ENCODE measurements around the gene PSMB10.
A peak's percentile ranks its signal among the peaks of the same experiment; 100 is the strongest.

The PSMB10 gene

DNA sequence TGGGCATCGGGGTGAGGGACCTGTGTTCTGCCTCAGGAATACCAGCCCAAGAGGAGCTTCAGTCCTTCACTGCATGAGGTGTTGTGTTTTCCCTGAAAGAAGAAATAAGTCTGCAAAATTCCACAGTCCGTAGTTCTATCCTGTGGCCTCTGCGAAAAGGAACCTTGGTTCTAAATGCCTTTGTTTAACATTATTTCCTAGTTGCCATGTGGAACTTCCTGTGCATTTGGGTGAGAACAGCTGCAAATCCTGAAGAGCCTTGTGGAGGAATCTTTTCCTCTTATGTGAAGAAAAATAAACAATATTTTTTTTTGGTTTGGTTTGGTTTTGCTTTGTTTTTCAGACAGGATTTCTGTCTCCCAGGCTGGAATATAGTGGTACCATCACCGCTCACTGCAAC is 33.8 kb downstream of the PSMB10 start (continued):
- TF ChIP-seq ZNF37A (tag by site-specific recombination; IDR thresholded peaks at IDR 0.05) (no peak), KLF7 (tag by site-specific recombination; IDR thresholded peaks at IDR 0.05; ENCODE audit: borderline replicate concordance) (no peak)
- TF ChIP-seq, protein P1, sequence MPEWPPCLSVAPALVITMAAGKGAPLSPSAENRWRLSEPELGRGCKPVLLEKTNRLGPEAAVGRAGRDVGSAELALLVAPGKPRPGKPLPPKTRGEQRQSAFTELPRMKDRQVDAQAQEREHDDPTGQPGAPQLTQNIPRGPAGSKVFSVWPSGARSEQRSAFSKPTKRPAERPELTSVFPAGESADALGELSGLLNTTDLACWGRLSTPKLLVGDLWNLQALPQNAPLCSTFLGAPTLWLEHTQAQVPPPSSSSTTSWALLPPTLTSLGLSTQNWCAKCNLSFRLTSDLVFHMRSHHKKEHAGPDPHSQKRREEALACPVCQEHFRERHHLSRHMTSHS (tag by site-specific recombination; IDR thresholded peaks at IDR 0.05), result no peak

DNA sequence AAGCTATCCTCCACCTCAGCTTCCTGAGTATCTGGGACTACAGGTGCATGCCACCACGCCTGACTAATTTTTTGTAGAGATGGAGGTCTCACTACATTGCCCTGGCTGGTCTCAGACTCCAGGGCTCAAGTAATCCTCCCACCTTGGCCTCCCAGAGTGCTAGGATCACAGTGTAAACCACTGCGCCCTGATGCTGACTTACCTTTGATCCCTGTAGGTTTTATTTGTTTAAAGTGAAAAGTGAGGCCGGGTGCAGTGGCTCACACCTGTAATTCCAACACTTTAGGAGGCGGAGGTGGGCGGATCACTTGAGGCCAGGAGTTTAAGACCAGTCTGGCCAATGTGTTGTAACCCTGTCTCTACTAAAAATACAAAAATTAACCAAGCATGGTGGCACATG is 34.9 kb downstream of the PSMB10 start:
- CTCF ChIA-PET, result interaction anchor here (0.7 kb wide), 1 partner anchor 127 kb away, joined by 4 read pairs; no protein-coding TSS in a partner anchor
- POLR2A ChIA-PET, result no interaction called here

DNA sequence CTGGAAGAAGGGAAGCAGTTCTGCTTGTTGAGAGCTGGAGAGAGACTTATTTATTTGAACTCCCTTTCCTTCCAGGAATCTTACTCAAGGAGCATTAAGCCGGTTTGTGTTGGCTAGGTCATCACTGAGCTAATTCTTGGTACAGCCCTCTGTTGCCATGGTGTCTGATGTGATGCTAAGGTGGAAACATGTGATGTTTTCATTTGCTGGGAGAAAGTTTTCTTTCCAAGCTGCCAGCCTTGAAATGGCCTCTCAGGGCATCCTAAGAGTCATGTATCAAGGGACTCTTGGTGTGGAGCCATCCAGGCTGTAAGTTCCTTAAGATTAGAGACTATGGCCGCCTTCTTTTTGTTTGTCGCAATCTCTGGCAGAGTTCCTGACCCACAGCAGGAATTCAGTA is 39.4 kb downstream of the PSMB10 start:
- ChIA-PET POLR2A (no interaction called here), CTCF (interaction anchor here (0.5 to 1.1 kb wide), 4 partner anchors 11 to 36 kb away, joined by 3 to 7 read pairs (median 3); partner anchors contain the start of gene NRN1L)
- peaks cover 4% of the 10 kb centered on the region for H3K4me1 ChIP-seq (ENCODE audit: control insufficient read depth, insufficient read depth, low read length)
- no peak overlapping the region for H3K27ac ChIP-seq (ENCODE audit: extremely low read depth, low read depth, low read length)
- H3K9me3 ChIP-seq (ENCODE audit: control insufficient read depth, insufficient read depth, low read depth, low read length), result no peaks in the 10 kb centered on the region
- H3K4me3 ChIP-seq (ENCODE audit: low read depth, low read length), result no peak overlapping the region
- peaks cover 0 to 8% of the 10 kb centered on the region in 2 experiments; a peak in 2 of 3 replicates for H3K36me3 ChIP-seq (ENCODE audit: control insufficient read depth in 2 of 2, insufficient read depth in 1 of 2, low read length in 2 of 2)
- TF ChIP-seq ZNF404 (tag by site-specific recombination; IDR thresholded peaks at IDR 0.05) (no peak), ZNF530 (tag by site-specific recombination; IDR thresholded peaks at IDR 0.05; ENCODE audit: low read depth) (no peak), ZNF501 (tag by site-specific recombination; IDR thresholded peaks at IDR 0.05) (no peak)
- TF ChIP-seq, protein P2, sequence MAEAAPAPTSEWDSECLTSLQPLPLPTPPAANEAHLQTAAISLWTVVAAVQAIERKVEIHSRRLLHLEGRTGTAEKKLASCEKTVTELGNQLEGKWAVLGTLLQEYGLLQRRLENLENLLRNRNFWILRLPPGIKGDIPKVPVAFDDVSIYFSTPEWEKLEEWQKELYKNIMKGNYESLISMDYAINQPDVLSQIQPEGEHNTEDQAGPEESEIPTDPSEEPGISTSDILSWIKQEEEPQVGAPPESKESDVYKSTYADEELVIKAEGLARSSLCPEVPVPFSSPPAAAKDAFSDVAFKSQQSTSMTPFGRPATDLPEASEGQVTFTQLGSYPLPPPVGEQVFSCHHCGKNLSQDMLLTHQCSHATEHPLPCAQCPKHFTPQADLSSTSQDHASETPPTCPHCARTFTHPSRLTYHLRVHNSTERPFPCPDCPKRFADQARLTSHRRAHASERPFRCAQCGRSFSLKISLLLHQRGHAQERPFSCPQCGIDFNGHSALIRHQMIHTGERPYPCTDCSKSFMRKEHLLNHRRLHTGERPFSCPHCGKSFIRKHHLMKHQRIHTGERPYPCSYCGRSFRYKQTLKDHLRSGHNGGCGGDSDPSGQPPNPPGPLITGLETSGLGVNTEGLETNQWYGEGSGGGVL (tag by site-specific recombination; IDR thresholded peaks at IDR 0.05), result no peak
- TF ChIP-seq, protein P3, sequence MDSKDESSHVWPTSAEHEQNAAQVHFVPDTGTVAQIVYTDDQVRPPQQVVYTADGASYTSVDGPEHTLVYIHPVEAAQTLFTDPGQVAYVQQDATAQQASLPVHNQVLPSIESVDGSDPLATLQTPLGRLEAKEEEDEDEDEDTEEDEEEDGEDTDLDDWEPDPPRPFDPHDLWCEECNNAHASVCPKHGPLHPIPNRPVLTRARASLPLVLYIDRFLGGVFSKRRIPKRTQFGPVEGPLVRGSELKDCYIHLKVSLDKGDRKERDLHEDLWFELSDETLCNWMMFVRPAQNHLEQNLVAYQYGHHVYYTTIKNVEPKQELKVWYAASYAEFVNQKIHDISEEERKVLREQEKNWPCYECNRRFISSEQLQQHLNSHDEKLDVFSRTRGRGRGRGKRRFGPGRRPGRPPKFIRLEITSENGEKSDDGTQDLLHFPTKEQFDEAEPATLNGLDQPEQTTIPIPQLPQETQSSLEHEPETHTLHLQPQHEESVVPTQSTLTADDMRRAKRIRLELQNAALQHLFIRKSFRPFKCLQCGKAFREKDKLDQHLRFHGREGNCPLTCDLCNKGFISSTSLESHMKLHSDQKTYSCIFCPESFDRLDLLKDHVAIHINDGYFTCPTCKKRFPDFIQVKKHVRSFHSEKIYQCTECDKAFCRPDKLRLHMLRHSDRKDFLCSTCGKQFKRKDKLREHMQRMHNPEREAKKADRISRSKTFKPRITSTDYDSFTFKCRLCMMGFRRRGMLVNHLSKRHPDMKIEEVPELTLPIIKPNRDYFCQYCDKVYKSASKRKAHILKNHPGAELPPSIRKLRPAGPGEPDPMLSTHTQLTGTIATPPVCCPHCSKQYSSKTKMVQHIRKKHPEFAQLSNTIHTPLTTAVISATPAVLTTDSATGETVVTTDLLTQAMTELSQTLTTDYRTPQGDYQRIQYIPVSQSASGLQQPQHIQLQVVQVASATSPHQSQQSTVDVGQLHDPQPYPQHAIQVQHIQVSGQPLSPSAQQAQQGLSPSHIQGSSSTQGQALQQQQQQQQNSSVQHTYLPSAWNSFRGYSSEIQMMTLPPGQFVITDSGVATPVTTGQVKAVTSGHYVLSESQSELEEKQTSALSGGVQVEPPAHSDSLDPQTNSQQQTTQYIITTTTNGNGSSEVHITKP (tag by site-specific recombination; IDR thresholded peaks at IDR 0.05), result peak; percentile 55; the same call in 1 of the 2 replicates

More for the DNA sequence above, 34.9 kb downstream of the PSMB10 start:
- Histone ChIP-seq H3K9me3 (ENCODE audit: control insufficient read depth, insufficient read depth, low read depth, low read length) (no peaks in the 10 kb centered on the region), H3K27ac (ENCODE audit: extremely low read depth, low read depth, low read length) (no peak overlapping the region), H3K4me1 (ENCODE audit: control insufficient read depth, insufficient read depth, low read length) (no peaks in the 10 kb centered on the region; the same call in 1 of the 2 replicates), H3K4me3 (ENCODE audit: low read depth, low read length) (no peak overlapping the region), H3K36me3 (ENCODE audit: control insufficient read depth in 2 of 2, insufficient read depth in 1 of 2, low read length in 2 of 2) (peaks cover 5 to 19% of the 10 kb centered on the region in 2 experiments; a peak in 2 of 3 replicates)
- 0 out of 2 replicates have a peak, but pooled peaks have one; percentile 20 for TF ChIP-seq ZNF121 (tag by site-specific recombination; IDR thresholded peaks at IDR 0.05)
- TF ChIP-seq, protein P4, sequence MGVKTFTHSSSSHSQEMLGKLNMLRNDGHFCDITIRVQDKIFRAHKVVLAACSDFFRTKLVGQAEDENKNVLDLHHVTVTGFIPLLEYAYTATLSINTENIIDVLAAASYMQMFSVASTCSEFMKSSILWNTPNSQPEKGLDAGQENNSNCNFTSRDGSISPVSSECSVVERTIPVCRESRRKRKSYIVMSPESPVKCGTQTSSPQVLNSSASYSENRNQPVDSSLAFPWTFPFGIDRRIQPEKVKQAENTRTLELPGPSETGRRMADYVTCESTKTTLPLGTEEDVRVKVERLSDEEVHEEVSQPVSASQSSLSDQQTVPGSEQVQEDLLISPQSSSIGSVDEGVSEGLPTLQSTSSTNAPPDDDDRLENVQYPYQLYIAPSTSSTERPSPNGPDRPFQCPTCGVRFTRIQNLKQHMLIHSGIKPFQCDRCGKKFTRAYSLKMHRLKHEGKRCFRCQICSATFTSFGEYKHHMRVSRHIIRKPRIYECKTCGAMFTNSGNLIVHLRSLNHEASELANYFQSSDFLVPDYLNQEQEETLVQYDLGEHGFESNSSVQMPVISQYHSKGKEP (tag by site-specific recombination; IDR thresholded peaks at IDR 0.05), result no peak
- TF ChIP-seq, protein P5, sequence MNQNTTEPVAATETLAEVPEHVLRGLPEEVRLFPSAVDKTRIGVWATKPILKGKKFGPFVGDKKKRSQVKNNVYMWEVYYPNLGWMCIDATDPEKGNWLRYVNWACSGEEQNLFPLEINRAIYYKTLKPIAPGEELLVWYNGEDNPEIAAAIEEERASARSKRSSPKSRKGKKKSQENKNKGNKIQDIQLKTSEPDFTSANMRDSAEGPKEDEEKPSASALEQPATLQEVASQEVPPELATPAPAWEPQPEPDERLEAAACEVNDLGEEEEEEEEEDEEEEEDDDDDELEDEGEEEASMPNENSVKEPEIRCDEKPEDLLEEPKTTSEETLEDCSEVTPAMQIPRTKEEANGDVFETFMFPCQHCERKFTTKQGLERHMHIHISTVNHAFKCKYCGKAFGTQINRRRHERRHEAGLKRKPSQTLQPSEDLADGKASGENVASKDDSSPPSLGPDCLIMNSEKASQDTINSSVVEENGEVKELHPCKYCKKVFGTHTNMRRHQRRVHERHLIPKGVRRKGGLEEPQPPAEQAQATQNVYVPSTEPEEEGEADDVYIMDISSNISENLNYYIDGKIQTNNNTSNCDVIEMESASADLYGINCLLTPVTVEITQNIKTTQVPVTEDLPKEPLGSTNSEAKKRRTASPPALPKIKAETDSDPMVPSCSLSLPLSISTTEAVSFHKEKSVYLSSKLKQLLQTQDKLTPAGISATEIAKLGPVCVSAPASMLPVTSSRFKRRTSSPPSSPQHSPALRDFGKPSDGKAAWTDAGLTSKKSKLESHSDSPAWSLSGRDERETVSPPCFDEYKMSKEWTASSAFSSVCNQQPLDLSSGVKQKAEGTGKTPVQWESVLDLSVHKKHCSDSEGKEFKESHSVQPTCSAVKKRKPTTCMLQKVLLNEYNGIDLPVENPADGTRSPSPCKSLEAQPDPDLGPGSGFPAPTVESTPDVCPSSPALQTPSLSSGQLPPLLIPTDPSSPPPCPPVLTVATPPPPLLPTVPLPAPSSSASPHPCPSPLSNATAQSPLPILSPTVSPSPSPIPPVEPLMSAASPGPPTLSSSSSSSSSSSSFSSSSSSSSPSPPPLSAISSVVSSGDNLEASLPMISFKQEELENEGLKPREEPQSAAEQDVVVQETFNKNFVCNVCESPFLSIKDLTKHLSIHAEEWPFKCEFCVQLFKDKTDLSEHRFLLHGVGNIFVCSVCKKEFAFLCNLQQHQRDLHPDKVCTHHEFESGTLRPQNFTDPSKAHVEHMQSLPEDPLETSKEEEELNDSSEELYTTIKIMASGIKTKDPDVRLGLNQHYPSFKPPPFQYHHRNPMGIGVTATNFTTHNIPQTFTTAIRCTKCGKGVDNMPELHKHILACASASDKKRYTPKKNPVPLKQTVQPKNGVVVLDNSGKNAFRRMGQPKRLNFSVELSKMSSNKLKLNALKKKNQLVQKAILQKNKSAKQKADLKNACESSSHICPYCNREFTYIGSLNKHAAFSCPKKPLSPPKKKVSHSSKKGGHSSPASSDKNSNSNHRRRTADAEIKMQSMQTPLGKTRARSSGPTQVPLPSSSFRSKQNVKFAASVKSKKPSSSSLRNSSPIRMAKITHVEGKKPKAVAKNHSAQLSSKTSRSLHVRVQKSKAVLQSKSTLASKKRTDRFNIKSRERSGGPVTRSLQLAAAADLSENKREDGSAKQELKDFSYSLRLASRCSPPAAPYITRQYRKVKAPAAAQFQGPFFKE (tag by site-specific recombination; IDR thresholded peaks at IDR 0.05; ENCODE audit: borderline replicate concordance), result no peak
- no peak for TF ChIP-seq ZNF626 (tag by site-specific recombination; IDR thresholded peaks at IDR 0.05)
- TF ChIP-seq TCF7L2 (IDR thresholded peaks at IDR 0.05; ENCODE audit: borderline replicate concordance, low read depth, low read length), result no peak
- TF ChIP-seq, protein P6, sequence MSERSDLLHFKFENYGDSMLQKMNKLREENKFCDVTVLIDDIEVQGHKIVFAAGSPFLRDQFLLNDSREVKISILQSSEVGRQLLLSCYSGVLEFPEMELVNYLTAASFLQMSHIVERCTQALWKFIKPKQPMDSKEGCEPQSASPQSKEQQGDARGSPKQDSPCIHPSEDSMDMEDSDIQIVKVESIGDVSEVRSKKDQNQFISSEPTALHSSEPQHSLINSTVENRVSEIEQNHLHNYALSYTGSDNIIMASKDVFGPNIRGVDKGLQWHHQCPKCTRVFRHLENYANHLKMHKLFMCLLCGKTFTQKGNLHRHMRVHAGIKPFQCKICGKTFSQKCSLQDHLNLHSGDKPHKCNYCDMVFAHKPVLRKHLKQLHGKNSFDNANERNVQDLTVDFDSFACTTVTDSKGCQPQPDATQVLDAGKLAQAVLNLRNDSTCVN (tag by site-specific recombination; optimal IDR thresholded peaks at IDR 0.05), result no peak
- TF ChIP-seq YY2 (tag by site-specific recombination; IDR thresholded peaks at IDR 0.05), result no peak
- no peak for TF ChIP-seq ZNF23 (tag by site-specific recombination; IDR thresholded peaks at IDR 0.05; ENCODE audit: borderline replicate concordance)
